GM19328 (cell line): ENCODE data around the gene KLHL29.
"Not testable (repeated sequence)": the region's sequence is repeated elsewhere in the genome, so short reads cannot be mapped to it uniquely, and the experiment has no call there.

ENCODE experiments used
- ATAC-seq: cut with Tn5 transposase; IDR thresholded peaks from one replicate; pipeline ENCODE4 v1.9.1; 2021; ENCODE audit warnings: mild to moderate bottlenecking, moderate library complexity; ENCODE audit not compliant: unreplicated experiment

Gene KLHL29

DNA sequence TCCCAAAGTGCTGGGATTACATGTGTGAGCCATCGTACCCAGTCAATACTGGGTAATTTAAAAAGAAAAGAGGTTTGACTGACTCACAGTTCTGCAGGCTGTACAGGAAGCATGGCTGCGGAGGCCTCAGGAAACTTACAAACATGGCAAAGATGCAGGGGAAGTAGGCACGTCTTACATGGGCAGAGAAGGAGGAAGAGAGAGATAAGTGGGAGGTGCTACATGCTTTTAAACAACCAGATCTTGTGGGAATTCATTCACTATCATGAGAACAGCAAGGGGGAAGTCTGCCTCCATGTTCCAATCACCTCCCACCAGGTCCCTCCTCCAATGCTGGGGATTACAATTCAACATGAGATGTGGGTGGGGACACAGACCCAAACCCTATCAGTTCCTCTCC lies 349.4 kb downstream of the KLHL29 start:
- no peak for ATAC-seq

DNA sequence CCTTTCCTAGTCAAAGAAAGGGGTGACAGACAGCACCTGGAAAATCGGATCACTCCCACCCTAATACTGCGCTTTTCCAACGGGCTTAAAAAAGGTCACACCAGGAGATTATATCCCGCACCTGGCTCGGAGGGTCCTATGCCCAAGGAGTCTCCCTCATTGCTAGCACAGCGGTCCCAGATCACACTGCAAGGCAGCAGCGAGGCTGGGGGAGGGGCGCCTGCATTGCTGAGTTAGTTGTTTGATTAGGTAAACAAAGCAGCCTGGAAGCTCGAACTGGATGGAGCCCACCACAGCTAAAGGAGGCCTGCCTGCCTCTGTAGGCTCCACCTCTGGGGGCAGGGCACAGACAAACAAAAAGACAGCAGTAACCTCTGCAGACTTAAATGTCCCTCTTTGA lies 351.8 kb downstream of the KLHL29 start:
- ATAC-seq, result not testable (repeated sequence)

DNA sequence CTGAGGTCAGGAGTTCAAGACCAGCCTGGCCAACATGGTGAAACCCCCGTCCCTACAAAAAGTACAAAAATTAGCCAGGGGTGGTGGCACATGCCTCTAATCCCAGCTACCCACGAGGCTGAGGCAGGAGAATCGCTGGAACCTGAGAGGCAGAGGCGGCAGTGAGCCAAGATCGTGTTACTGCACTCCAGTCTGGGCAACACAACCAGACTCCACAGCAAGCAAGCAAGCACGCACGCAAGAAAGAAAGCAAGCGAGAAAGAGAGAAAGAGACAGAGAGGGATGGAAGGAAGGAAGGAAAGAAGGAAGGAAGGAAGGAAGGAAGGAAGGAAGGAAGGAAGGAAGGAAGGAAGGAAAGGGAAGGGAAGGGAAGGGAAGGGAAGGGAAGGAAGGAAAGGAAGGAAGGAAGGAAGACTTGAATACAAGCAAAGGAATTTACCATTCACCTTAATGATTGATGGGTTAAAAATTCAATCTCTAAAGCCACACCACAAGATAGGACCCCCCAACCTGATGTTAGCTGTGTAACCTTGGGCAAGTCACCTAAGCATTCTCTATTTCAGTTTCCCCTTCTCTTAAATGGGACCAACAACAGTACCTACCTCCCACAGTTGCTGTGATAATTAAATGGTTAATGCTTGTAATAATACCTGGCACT lies 360.2 kb downstream of the KLHL29 start:
- no peak for ATAC-seq

GRCh38 chr2:23745726-23746105 lies 360.7 kb downstream of the KLHL29 start:
- ATAC-seq, result no peak

- ATAC-seq, result no peak
Measured at GRCh38 chr2:23746141-23746863, 361.3 kb downstream of the KLHL29 start.

GRCh38 chr2:23751747-23752265 lies 366.8 kb downstream of the KLHL29 start:
- no peak for ATAC-seq

DNA sequence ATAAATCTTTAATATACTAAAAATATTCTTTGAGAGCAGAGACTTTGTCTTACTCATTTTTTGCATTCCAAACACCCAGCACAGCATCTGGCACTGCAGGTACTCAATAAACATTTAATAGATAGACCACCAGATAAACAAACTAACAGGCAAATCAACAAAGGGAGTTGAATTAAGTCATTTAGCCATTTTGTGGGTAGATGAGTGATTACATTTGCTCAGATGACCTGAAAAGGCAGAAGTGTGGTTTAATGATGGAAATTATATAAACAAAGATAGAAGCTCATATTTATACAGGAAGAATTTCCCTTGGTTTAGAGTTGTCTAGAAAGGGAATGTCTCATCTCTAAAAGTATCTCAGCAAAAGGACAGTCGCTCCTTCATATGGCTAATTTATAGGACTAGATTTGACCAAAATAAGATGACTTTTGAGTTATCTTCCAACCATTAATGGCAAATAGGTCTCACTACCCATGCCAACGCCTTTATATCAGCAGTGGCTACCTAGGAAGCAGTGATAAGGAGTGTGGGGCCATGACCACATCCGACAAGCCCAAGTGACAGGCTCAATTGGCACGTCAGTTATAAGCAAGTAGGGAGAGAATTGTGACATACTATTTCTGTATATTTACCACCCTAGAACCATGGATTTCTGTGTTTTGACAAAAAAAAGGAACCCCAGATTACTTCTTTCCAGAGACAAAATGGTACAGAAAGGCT lies 368.5 kb downstream of the KLHL29 start:
- ATAC-seq, result no peak

DNA sequence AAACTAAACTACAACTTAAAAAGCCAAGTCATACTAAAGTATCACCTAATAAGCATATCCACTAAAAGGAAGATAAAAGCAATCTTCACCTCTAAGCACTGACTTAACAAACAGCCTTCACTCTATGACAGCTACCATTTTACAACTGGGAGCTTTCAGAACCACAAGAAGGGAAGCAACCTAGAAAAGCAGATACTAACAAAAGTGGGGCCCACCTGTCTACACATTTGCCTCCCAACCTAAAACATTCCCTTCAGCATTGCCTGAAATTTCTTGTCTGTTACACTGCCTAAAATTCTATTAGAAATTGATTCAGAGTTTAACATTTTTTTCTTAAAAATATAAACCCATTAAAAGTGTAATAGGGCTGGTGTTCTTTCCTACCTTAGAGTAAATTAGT lies 370.0 kb downstream of the KLHL29 start:
- no peak for ATAC-seq

DNA sequence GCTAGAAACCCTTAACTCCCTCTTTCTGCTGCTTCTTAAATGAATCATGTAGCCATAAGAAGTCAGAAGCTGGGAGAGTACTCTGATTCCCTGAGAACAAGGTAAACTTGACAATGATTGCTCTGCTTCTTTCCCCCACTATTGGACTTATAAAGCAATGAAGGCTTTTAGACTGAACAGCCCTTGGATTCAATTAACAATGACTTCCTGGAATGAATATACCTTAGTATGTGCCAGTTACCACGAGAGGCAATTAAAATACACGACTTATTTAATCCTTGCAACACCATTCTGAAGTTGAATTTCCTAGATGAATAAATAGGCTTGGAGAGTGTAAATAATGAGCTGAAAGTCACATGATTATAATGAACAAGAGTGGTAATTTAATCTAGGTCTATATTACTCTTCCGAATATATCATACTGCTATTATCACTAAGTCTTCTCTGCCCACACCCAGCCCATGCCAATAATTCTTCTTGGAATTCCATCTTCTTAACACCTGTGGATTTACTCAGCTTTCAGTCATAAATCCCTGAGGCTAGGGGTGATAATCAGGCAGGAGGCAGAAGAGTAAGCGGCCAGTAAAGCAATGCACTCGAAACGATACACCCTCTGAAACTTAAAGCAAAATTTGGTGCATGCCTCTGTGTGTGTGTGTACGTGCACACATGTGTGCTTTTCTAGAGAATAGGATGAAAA lies 371.8 kb downstream of the KLHL29 start:
- no peak for ATAC-seq

GRCh38 chr2:23757686-23758433 lies 372.9 kb downstream of the KLHL29 start:
- no peak for ATAC-seq
